K562 (cell line): ENCODE results near the gene FA2H. TPM values are rescaled to one million over a fixed set of nuclear protein-coding genes. Genes with fewer than 3 reads are reported as not detected.

Experiments
- ATAC-seq: fragments of 200-7000 bp; cut with Tn5 transposase; 3 replicates; pipeline ENCODE4 v1.9.1; 2020; ENCODE audit warnings: moderate library complexity
- BruUV-seq: library from RNA; stranded (reverse); fragments of 400-500 nt; replicated peaks from 2 replicates; lab custom pipeline; 2021; lab: Mats Ljungman, UMichigan
- CTCF ChIA-PET: fragments of 300-600 bp; formaldehyde crosslinking; extraction: SDS; loops from one replicate; lab custom pipeline; 2021; ENCODE audit warnings: low intra/inter-chr PET ratio; lab: Yijun Ruan, JAX
- POLR2A ChIA-PET: fragments of 300-600, 350-650 bp; sonication (Branson Sonifier 250); formaldehyde crosslinking; extraction: SDS; loops from one replicate; lab custom pipeline; 2021; ENCODE audit warnings: antibody characterized with exemption, inconsistent platforms; lab: Yijun Ruan, JAX
- DNase-seq, 4 experiments: peaks; one replicate each; pipeline versions ENCODE4 v3.0.0 to v3.0.0-alpha.2; 2011 to 2018; ENCODE audit warnings: low spot score in 3 of 4, mixed read lengths in 3 of 4; ENCODE audit errors: extremely low read depth in 1 of 4
- FAIRE-seq: peaks from 2 replicates; lab custom pipeline; 2011; peaks lifted over from hg19 to GRCh38; lab: Jason Lieb, UNC
- H2AFZ ChIP-seq: 2 replicates; pipeline ENCODE4 v1.6.0; 2011; ENCODE audit warnings: low read depth, low read length, control low read depth, inconsistent platforms
- H3K27ac ChIP-seq: fragments of 200-600 bp; 3 replicates; pipeline ENCODE4 v1.8.0; 2011; ENCODE audit warnings: low read depth, mild to moderate bottlenecking, control low read depth, inconsistent platforms, low read length, moderate library complexity, mixed read lengths; ENCODE audit errors: extremely low read depth
- H3K27me3 ChIP-seq, 2 experiments: fragments of 300-600 bp in 1 of 2; 2 replicates in 1 of 2; 3 replicates in 1 of 2; pipeline versions ENCODE4 v1.6.0 to v1.8.0; 2011; ENCODE audit warnings: inconsistent platforms in 2 of 2, low read length in 2 of 2, mild to moderate bottlenecking in 1 of 2, mixed read lengths in 1 of 2, moderate library complexity in 1 of 2; ENCODE audit not compliant: control insufficient read depth in 2 of 2, insufficient read depth in 2 of 2
- H3K36me3 ChIP-seq: fragments of 300-600 bp; 3 replicates; pipeline ENCODE4 v1.8.0; 2011; ENCODE audit warnings: mild to moderate bottlenecking, low read length, inconsistent platforms; ENCODE audit not compliant: control insufficient read depth, insufficient read depth
- H3K4me1 ChIP-seq, 2 experiments: fragments of 200-600 bp in 1 of 2; replicated peaks in 1 of 2; 2 replicates in 1 of 2; 3 replicates in 1 of 2; pipeline versions ENCODE4 v1.5.1 to v1.8.0; 2011; ENCODE audit warnings: inconsistent platforms in 2 of 2, low read length in 2 of 2, mild to moderate bottlenecking in 1 of 2, mixed read lengths in 1 of 2, moderate library complexity in 1 of 2; ENCODE audit not compliant: control insufficient read depth in 2 of 2, insufficient read depth in 2 of 2
- H3K4me2 ChIP-seq: 2 replicates; pipeline ENCODE4 v1.6.1; 2011; ENCODE audit warnings: low read length, control low read depth, inconsistent platforms, mixed read lengths; ENCODE audit not compliant: insufficient read depth
- H3K4me3 ChIP-seq: fragments of 200-600 bp; sonication (generic), shearing (Covaris generic); 2 replicates; pipeline ENCODE4 v1.5.1; 2016; ENCODE audit warnings: control low read depth, inconsistent platforms
- H3K79me2 ChIP-seq: fragments of 200-600 bp; 3 replicates; pipeline ENCODE4 v1.8.0; 2011; ENCODE audit warnings: low read length, inconsistent platforms; ENCODE audit not compliant: control insufficient read depth, insufficient read depth
- H3K9ac ChIP-seq, 2 experiments: 2 replicates each; pipeline versions ENCODE4 v1.6.0 to v1.6.1; 2011; ENCODE audit warnings: low read depth in 2 of 2, low read length in 2 of 2, control low read depth in 1 of 2, inconsistent platforms in 1 of 2, mild to moderate bottlenecking in 1 of 2, mixed read lengths in 1 of 2; ENCODE audit not compliant: insufficient read depth in 1 of 2
- H3K9me1 ChIP-seq: one replicate; pipeline ENCODE4 v1.6.0; 2011; ENCODE audit warnings: inconsistent platforms, mild to moderate bottlenecking, low read length, moderate library complexity; ENCODE audit not compliant: control insufficient read depth, insufficient read depth
- H3K9me3 ChIP-seq: replicated peaks from 2 replicates; pipeline ENCODE4 v1.5.1; 2011; ENCODE audit warnings: low read depth, low read length, inconsistent platforms; ENCODE audit not compliant: control insufficient read depth, insufficient read depth
- H4K20me1 ChIP-seq: replicated peaks from 2 replicates; pipeline ENCODE4 v1.6.1; 2011; ENCODE audit warnings: low read length, inconsistent platforms, mixed read lengths; ENCODE audit not compliant: control insufficient read depth, insufficient read depth
- ATF7 ChIP-seq: fragments of 450-650 bp; IDR thresholded peaks from 2 replicates; pipeline ENCODE4 v1.7.1; 2014; ENCODE audit warnings: mild to moderate bottlenecking, moderate library complexity
- BMI1 ChIP-seq: fragments of 150-350 bp; IDR thresholded peaks from 2 replicates; pipeline ENCODE4 v1.6.1; 2014; ENCODE audit warnings: low read length
- BRD4 ChIP-seq: fragments of 200-600 bp; sonication (generic); IDR thresholded peaks from 2 replicates; pipeline ENCODE4 v1.6.1; 2017; ENCODE audit warnings: inconsistent platforms
- CAMTA2 ChIP-seq: fragments of 250-450 bp; sonication (Bioruptor Pico); conservative IDR thresholded peaks from 2 replicates; pipeline ENCODE4 v1.5.1; 2022
- PHB ChIP-seq: fragments of 250-450 bp; sonication (Bioruptor Pico); IDR thresholded peaks from 2 replicates; pipeline ENCODE4 v1.5.0; 2021
- PTBP1 ChIP-seq: fragments of 200-400 bp; formaldehyde crosslinking; IDR thresholded peaks from 2 replicates; pipeline ENCODE4 v1.6.1; 2017; ENCODE audit warnings: low read depth, low read length
- PTRF ChIP-seq: fragments of 450-650 bp; IDR thresholded peaks from 2 replicates; pipeline ENCODE4 v1.6.1; 2016; ENCODE audit warnings: mild to moderate bottlenecking, missing genetic modification characterization, missing compliant biosample characterization
- RFX1 ChIP-seq: fragments of 450-650 bp; IDR thresholded peaks from 2 replicates; pipeline ENCODE4 v1.6.1; 2016; ENCODE audit warnings: mild to moderate bottlenecking, moderate library complexity
- SMARCE1 ChIP-seq: fragments of 450-650 bp; IDR thresholded peaks from 2 replicates; pipeline ENCODE4 v1.7.1; 2016; ENCODE audit warnings: mild to moderate bottlenecking
- XRCC5 ChIP-seq: fragments of 200-400 bp; formaldehyde crosslinking; IDR thresholded peaks from 2 replicates; pipeline ENCODE4 v1.6.1; 2017; ENCODE audit warnings: low read depth, mild to moderate bottlenecking, low read length
- ZC3H11A ChIP-seq: IDR thresholded peaks from 2 replicates; pipeline ENCODE4 v1.6.1; 2012; ENCODE audit warnings: low read depth, low read length, improper control_type of control experiment
- ZNF143 ChIP-seq: sonication (generic); formaldehyde crosslinking; IDR thresholded peaks from 2 replicates; pipeline ENCODE4 v1.9.0; 2022; ENCODE audit warnings: mild to moderate bottlenecking, missing genetic modification reagents
- ZNF324 ChIP-seq: fragments of 250-450 bp; sonication (Bioruptor Pico); IDR thresholded peaks from 2 replicates; pipeline ENCODE4 v1.4.0; 2020; ENCODE audit warnings: mild to moderate bottlenecking
- ZNF436 ChIP-seq: fragments of 250-450, 450-650 bp; sonication (Bioruptor Pico); formaldehyde crosslinking; IDR thresholded peaks from 2 replicates; pipeline ENCODE4 v1.7.0; 2020; ENCODE audit warnings: mild to moderate bottlenecking
- ZNF778 ChIP-seq: fragments of 450-650 bp; formaldehyde crosslinking; IDR thresholded peaks from 2 replicates; pipeline ENCODE4 v1.4.0; 2020; ENCODE audit warnings: mild to moderate bottlenecking, moderate library complexity
- WGBS: fragments of 100-300 bp; shearing (Covaris generic); methylation state at CpG from one replicate; pipeline ENCODE4 v1.1.6; 2016; ENCODE audit warnings: low coverage, mixed read lengths; ENCODE audit not compliant: insufficient coverage; ENCODE audit errors: missing lambda C conversion rate; 5-methylcytosine and 5-hydroxymethylcytosine counted together
- in situ Hi-C: fragments of 300-500 bp; cut with MboI; formaldehyde crosslinking; loops from 4 replicates; pipeline ENCODE4 v1.15.0; 2018; ENCODE audit warnings: inconsistent platforms, mixed read lengths
- intact Hi-C: fragments of 100-400 bp; cut with micrococcal nuclease; formaldehyde crosslinking; loops from 2 replicates; pipeline ENCODE4 v1.14.2; 2022
- polyA plus RNA-seq, 8 experiments: library from polyadenylated mRNA; depleted of rRNA in 4 of 8; stranded (reverse) in 5 of 8; unstranded in 3 of 8; fragments of >200 nt; fragmentation: Nextera tagmentation in 2 of 8; fragmentation: Illumina TruSeq in 1 of 8; extraction: Ambion mirVana in 2 of 8; extraction: Trizol in 1 of 8; gene quantifications; 2 replicates each; pipeline versions ENCODE4 v1.2.1 to v1.2.3, GENCODE V29; 2011 to 2014; ENCODE audit warnings: inconsistent platforms in 1 of 8, missing spikeins in 1 of 8
- total RNA-seq, 7 experiments: library from RNA; depleted of rRNA in 6 of 7; stranded (reverse); fragments of >200 nt in 6 of 7; fragmentation: Illumina TruSeq in 2 of 7; extraction: Trizol in 2 of 7; gene quantifications; 2 replicates each; pipeline versions ENCODE4 v1.2.1 to v1.2.3, GENCODE V29; 2011 to 2021; ENCODE audit warnings: low replicate concordance in 1 of 7
- TF ChIP-seq, protein P1 (sequence below): sonication (generic); formaldehyde crosslinking; IDR thresholded peaks from 2 replicates; pipeline ENCODE4 v1.8.0; 2023; ENCODE audit warnings: missing genetic modification reagents, mild to moderate bottlenecking, borderline replicate concordance
- TF ChIP-seq, protein P2 (sequence below): fragments of 450-650 bp; formaldehyde crosslinking; IDR thresholded peaks from 2 replicates; pipeline ENCODE4 v1.4.0; 2020; ENCODE audit warnings: mild to moderate bottlenecking, moderate library complexity

The FA2H gene
- total and polyA plus RNA-seq, 9 of the 15 experiments (the other 6 are each of a cell fraction or from before 2014, with no cell fraction given), result not detected

DNA sequence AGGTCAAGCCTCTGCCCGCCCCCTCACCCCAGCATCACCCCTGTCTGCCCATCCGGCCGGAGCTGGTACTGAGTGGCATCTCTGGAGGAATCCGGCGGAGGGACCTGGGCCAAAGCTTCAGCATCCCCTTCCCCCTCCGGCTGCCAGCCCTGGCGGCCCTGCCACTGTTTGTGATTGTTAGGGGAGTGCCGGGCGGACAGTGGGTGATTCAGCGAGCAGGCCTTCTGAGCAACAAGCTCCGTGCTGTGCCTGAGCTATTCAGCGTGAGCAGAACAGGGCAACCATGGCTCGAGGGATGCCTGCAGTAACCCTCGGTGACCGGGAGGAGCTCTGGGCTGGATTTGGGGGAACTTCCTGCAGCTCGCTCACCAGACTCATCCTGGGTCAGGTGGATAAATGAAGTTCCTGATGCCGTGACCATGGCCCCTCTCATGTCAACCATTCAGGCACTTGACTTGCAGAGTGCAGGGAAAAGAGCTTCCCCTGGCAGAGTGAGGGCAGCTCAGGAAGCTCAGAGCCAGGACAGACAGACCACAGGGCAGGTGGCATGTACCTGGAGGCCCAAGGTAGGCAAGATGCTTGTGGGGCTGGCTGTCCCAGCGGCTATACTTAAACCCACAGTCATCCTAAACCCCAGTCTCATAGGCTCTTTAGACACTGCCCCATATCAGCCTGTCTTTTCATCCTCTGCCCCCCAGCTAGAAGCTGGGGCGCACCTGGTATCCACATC, 49.6 kb downstream of the FA2H start:
- no peak for DNase-seq
- ChIA-PET POLR2A (interaction anchor here (0.6 to 1.5 kb wide), 5 partner anchors 12 to 153 kb away, joined by 3 to 4 read pairs (median 3); no protein-coding TSS in a partner anchor), CTCF (no interaction called here)
- Histone ChIP-seq H3K27ac (no peak overlapping the region), H3K9me3 (peaks cover 4% of the 10 kb centered on the region), H3K27me3 (peaks cover 17 to 47% of the 10 kb centered on the region in 2 experiments; a peak in 4 of 5 replicates), H3K36me3 (no peaks in the 10 kb centered on the region), H3K9ac (no peak overlapping the region), H3K4me1 (peaks cover 0 to 1% of the 10 kb centered on the region in 2 experiments; a peak in 1 of 5 replicates), H3K9me1 (no peaks in the 10 kb centered on the region), H4K20me1 (no peaks in the 10 kb centered on the region), H3K4me3 (no peak overlapping the region), H3K4me2 (no peak overlapping the region), H3K79me2 (no peaks in the 10 kb centered on the region), H2AFZ (no peak overlapping the region)
- intact Hi-C loops (no loop called here), in situ Hi-C loops (loop anchor here (25.0 kb wide), 1 partner anchor 412 kb away; the partner anchor contains the start of gene ZFP1)
- FAIRE-seq, result no peak
- no peak for ATAC-seq
- WGBS, result 3% methylated on average over 15 of the region's 19 CpGs
- no TSS peak for BruUV-seq
- TF ChIP-seq ZNF436 (CRISPR knock-in tag) (no peak), PTBP1 (no peak), ZC3H11A (no peak), ATF7 (no peak), PTRF (tag) (no peak), SMARCE1 (no peak), BRD4 (no peak), ZNF778 (CRISPR knock-in tag) (no peak), XRCC5 (no peak), CAMTA2 (CRISPR knock-in tag) (no peak), PHB (CRISPR knock-in tag) (no peak), RFX1 (no peak), ZNF324 (CRISPR knock-in tag) (no peak), ZNF143 (no peak), BMI1 (no peak)
- TF ChIP-seq, protein P1, sequence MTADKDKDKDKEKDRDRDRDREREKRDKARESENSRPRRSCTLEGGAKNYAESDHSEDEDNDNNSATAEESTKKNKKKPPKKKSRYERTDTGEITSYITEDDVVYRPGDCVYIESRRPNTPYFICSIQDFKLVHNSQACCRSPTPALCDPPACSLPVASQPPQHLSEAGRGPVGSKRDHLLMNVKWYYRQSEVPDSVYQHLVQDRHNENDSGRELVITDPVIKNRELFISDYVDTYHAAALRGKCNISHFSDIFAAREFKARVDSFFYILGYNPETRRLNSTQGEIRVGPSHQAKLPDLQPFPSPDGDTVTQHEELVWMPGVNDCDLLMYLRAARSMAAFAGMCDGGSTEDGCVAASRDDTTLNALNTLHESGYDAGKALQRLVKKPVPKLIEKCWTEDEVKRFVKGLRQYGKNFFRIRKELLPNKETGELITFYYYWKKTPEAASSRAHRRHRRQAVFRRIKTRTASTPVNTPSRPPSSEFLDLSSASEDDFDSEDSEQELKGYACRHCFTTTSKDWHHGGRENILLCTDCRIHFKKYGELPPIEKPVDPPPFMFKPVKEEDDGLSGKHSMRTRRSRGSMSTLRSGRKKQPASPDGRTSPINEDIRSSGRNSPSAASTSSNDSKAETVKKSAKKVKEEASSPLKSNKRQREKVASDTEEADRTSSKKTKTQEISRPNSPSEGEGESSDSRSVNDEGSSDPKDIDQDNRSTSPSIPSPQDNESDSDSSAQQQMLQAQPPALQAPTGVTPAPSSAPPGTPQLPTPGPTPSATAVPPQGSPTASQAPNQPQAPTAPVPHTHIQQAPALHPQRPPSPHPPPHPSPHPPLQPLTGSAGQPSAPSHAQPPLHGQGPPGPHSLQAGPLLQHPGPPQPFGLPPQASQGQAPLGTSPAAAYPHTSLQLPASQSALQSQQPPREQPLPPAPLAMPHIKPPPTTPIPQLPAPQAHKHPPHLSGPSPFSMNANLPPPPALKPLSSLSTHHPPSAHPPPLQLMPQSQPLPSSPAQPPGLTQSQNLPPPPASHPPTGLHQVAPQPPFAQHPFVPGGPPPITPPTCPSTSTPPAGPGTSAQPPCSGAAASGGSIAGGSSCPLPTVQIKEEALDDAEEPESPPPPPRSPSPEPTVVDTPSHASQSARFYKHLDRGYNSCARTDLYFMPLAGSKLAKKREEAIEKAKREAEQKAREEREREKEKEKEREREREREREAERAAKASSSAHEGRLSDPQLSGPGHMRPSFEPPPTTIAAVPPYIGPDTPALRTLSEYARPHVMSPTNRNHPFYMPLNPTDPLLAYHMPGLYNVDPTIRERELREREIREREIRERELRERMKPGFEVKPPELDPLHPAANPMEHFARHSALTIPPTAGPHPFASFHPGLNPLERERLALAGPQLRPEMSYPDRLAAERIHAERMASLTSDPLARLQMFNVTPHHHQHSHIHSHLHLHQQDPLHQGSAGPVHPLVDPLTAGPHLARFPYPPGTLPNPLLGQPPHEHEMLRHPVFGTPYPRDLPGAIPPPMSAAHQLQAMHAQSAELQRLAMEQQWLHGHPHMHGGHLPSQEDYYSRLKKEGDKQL (CRISPR knock-in tag), result no peak
- TF ChIP-seq, protein P2, sequence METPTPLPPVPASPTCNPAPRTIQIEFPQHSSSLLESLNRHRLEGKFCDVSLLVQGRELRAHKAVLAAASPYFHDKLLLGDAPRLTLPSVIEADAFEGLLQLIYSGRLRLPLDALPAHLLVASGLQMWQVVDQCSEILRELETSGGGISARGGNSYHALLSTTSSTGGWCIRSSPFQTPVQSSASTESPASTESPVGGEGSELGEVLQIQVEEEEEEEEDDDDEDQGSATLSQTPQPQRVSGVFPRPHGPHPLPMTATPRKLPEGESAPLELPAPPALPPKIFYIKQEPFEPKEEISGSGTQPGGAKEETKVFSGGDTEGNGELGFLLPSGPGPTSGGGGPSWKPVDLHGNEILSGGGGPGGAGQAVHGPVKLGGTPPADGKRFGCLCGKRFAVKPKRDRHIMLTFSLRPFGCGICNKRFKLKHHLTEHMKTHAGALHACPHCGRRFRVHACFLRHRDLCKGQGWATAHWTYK (CRISPR knock-in tag), result no peak
